Activated B cell treated with CpG ODN at 0.5 μM for 24 hours (primary cell): ENCODE measurements around the gene DYNC1I1. TPM values are rescaled to one million over a fixed set of nuclear protein-coding genes. Genes with fewer than 3 reads are reported as not detected.

ENCODE experiments used
- ATAC-seq: fragments of 200-7000 bp; cut with Tn5 transposase; one replicate; pipeline ENCODE4 v1.10.0; 2021; ENCODE audit warnings: low read depth, mild to moderate bottlenecking, moderate library complexity
- CTCF ChIA-PET: fragments of 350-600 bp; sonication (Branson Sonifier 250); formaldehyde crosslinking; loops from one replicate; lab custom pipeline; 2021; ENCODE audit warnings: antibody characterized with exemption; lab: Charles Lee
- POLR2A ChIA-PET: fragments of 350-600 bp; sonication (Branson Sonifier 250); formaldehyde crosslinking; loops from one replicate; lab custom pipeline; 2021; ENCODE audit warnings: antibody characterized with exemption; lab: Charles Lee
- DNase-seq: peaks from one replicate; pipeline ENCODE4 v3.0.0; 2022
- H3K27ac Mint-ChIP-seq: one replicate; pipeline ENCODE4 v1.8.0; 2020; ENCODE audit warnings: mixed read lengths
- H3K27me3 Mint-ChIP-seq: one replicate; pipeline ENCODE4 v1.8.0; 2021; ENCODE audit warnings: mixed read lengths
- H3K36me3 Mint-ChIP-seq: one replicate; pipeline ENCODE4 v1.8.0; 2021; ENCODE audit warnings: low read depth, mixed read lengths
- H3K4me1 Mint-ChIP-seq: one replicate; pipeline ENCODE4 v1.8.0; 2021; ENCODE audit warnings: mixed read lengths
- H3K4me3 Mint-ChIP-seq: one replicate; pipeline ENCODE4 v1.8.0; 2020; ENCODE audit warnings: mild to moderate bottlenecking, mixed read lengths
- H3K9me3 Mint-ChIP-seq: one replicate; pipeline ENCODE4 v1.8.0; 2020; ENCODE audit warnings: mixed read lengths
- CTCF ChIP-seq: fragments of 200-600 bp; IDR thresholded peaks from one replicate; pipeline ENCODE4 v1.8.0; 2022; ENCODE audit warnings: antibody characterized with exemption, mild to moderate bottlenecking
- intact Hi-C: fragments of 100-400 bp; cut with micrococcal nuclease; formaldehyde crosslinking; loops from one replicate; pipeline ENCODE4 v1.15.1; 2024
- total RNA-seq: library from RNA; stranded (reverse); gene quantifications from 2 replicates; pipeline ENCODE4 v1.2.3, GENCODE V29; 2022

DYNC1I1 gene
- total RNA-seq, 1 donor from 2014 or later: not detected

GRCh38 chr7:95737828-95738505, 34.4 kb upstream of the DYNC1I1 start:
- no peak for ATAC-seq
- no peaks in the 10 kb centered on the region for H3K4me1 Mint-ChIP-seq
- H3K27ac Mint-ChIP-seq: no peak overlapping the region
- ChIA-PET POLR2A (no interaction called here), CTCF (no interaction called here)
- intact Hi-C loops: no loop called here
- no peaks in the 10 kb centered on the region for H3K36me3 Mint-ChIP-seq
- no peak for TF ChIP-seq CTCF
- H3K27me3 Mint-ChIP-seq: peaks cover 10% of the 10 kb centered on the region
- no peak overlapping the region for H3K4me3 Mint-ChIP-seq
- no peaks in the 10 kb centered on the region for H3K9me3 Mint-ChIP-seq
- no peak for DNase-seq

DNA sequence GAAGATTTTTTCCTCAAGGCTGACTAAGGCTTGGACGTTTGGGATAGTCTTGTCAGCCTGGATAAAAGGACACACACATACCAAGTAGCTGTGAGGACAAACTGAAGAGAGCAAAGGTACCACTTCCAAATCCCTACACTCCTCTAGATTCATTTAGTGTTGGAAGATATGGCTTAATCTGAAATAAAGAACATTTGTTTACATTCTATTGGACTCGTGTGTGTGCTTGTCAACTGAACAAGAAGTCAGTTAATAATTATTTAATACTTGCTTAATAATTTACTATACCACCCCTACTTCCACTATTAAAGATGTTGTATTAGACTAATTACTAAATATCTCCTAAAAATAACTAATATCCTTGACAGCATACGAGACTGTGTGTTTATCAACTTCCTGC, 23.3 kb upstream of the DYNC1I1 start:
- POLR2A ChIA-PET: no interaction called here
- intact Hi-C loops: no loop called here
- H3K4me1 Mint-ChIP-seq: no peaks in the 10 kb centered on the region
- H3K9me3 Mint-ChIP-seq: no peaks in the 10 kb centered on the region
- CTCF ChIA-PET: no interaction called here
- TF ChIP-seq CTCF: no peak
- ATAC-seq (no peak), DNase-seq (no peak)
- H3K27me3 Mint-ChIP-seq: peaks cover 11% of the 10 kb centered on the region
- no peak overlapping the region for H3K4me3 Mint-ChIP-seq
- no peaks in the 10 kb centered on the region for H3K36me3 Mint-ChIP-seq
- H3K27ac Mint-ChIP-seq: no peak overlapping the region

GRCh38 chr7:95749515-95749914, 22.8 kb upstream of the DYNC1I1 start:
- no peak for ATAC-seq
- intact Hi-C loops: no loop called here

GRCh38 chr7:95753440-95753839, 18.9 kb upstream of the DYNC1I1 start:
- no peak for DNase-seq
- Mint-ChIP-seq H3K36me3 (no peaks in the 10 kb centered on the region), H3K9me3 (no peaks in the 10 kb centered on the region), H3K27ac (no peak overlapping the region), H3K4me1 (no peaks in the 10 kb centered on the region), H3K27me3 (peaks cover 19% of the 10 kb centered on the region), H3K4me3 (no peak overlapping the region)
- intact Hi-C loops: no loop called here
- TF ChIP-seq CTCF: no peak
- POLR2A ChIA-PET: no interaction called here
- CTCF ChIA-PET: no interaction called here
- no peak for ATAC-seq

More at GRCh38 chr7:95749515-95749914, 22.8 kb upstream of the DYNC1I1 start:
- no peak for DNase-seq
- ChIA-PET POLR2A (no interaction called here), CTCF (no interaction called here)
- Mint-ChIP-seq H3K27ac (no peak overlapping the region), H3K4me3 (no peak overlapping the region), H3K9me3 (no peaks in the 10 kb centered on the region), H3K36me3 (no peaks in the 10 kb centered on the region), H3K4me1 (no peaks in the 10 kb centered on the region), H3K27me3 (peaks cover 11% of the 10 kb centered on the region)
- TF ChIP-seq CTCF: no peak

- no peak for DNase-seq
- POLR2A ChIA-PET: no interaction called here
- no peak overlapping the region for H3K4me3 Mint-ChIP-seq
- no peaks in the 10 kb centered on the region for H3K9me3 Mint-ChIP-seq
- no peaks in the 10 kb centered on the region for H3K36me3 Mint-ChIP-seq
- no peak for TF ChIP-seq CTCF
- no peaks in the 10 kb centered on the region for H3K4me1 Mint-ChIP-seq
- intact Hi-C loops: no loop called here
- CTCF ChIA-PET: no interaction called here
- no peak overlapping the region for H3K27ac Mint-ChIP-seq
- ATAC-seq: no peak
- peaks cover 18% of the 10 kb centered on the region for H3K27me3 Mint-ChIP-seq
Measured at GRCh38 chr7:95755277-95755934, 16.9 kb upstream of the DYNC1I1 start.
